22Rv1 (cell line): ENCODE data around the gene HES2.

Source experiments
- H3K27ac ChIP-seq: fragments of 450-650 bp; 2 replicates; pipeline ENCODE4 v1.5.1; 2017
- CTCF ChIP-seq: fragments of 450-650 bp; IDR thresholded peaks from 2 replicates; pipeline ENCODE4 v1.5.1; 2017; ENCODE audit warnings: mild to moderate bottlenecking
- ZFX ChIP-seq: fragments of 450-650 bp; IDR thresholded peaks from 2 replicates; pipeline ENCODE4 v1.6.1; 2017; ENCODE audit warnings: antibody characterized with exemption, borderline replicate concordance

Gene HES2

GRCh38 chr1:6414443-6414844 is 5.3 kb downstream of the HES2 start:
- no peak overlapping the region for H3K27ac ChIP-seq
- TF ChIP-seq CTCF (peak; percentile 73), ZFX (no peak)

- H3K27ac ChIP-seq: peak overlapping the region; percentile 54
- TF ChIP-seq ZFX (no peak), CTCF (no peak)
These were observed 6.8 kb downstream of the HES2 start for GRCh38 chr1:6412896-6413295.

GRCh38 chr1:6410248-6410893 is 9.3 kb downstream of the HES2 start:
- TF ChIP-seq CTCF: no peak
- no peak for TF ChIP-seq ZFX
- no peak overlapping the region for H3K27ac ChIP-seq

- TF ChIP-seq ZFX: no peak
- TF ChIP-seq CTCF: no peak
- H3K27ac ChIP-seq: no peak overlapping the region
These were observed 10.0 kb downstream of the HES2 start for GRCh38 chr1:6409733-6410132.

GRCh38 chr1:6409053-6409452 is 10.7 kb downstream of the HES2 start:
- H3K27ac ChIP-seq: no peak overlapping the region
- TF ChIP-seq ZFX (no peak), CTCF (no peak)

- H3K27ac ChIP-seq: no peak overlapping the region
- no peak for TF ChIP-seq CTCF
These were observed 11.7 kb downstream of the HES2 start for GRCh38 chr1:6408023-6408422.

- TF ChIP-seq ZFX (no peak), CTCF (no peak)
- H3K27ac ChIP-seq: no peak overlapping the region
These were observed 18.0 kb downstream of the HES2 start for GRCh38 chr1:6401673-6402072.
